ENCODE data around the gene ZNF138.

DNA sequence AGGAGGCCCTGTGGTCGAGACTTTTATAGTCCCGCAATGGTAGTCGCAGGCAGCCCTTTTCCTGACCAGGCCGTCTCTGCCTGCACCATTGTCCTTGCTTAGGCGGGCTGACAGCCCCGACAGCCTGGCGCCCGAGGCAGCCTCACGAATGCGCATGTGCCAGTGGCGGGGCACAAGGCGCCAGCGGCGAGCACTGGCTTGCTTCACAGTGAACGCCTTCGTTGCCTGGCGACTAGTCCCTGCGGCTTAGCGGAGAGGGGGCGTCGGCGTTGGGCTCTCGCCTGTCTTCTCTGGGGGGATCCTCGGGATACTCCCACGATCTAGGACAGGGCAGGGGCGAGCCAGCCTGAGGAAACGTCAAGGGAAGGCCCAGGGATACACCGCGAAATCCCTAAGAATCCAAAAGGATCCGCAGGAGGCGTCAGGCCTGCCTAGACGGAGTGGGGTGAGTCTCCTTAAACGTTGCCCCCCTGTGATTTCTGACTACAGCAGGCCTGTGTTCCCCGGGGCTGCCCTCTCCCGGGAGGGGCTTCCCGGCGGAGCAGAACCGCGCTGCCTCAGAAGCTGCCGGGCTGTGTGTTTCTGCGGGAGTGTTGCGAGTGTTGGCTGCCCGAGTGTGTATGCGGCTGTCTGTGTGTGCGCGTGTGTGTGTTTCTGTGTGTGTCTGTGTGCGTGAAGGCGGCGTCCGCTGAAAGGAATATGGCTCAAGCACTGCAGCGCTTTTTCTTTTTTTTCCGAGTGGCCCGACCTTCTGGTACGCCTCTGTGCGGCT lies 88.3 kb downstream of the ZNF138 start:
- no peak for TF ChIP-seq POLR2A (IDR thresholded peaks at IDR 0.05)
- TF ChIP-seq, protein P1, sequence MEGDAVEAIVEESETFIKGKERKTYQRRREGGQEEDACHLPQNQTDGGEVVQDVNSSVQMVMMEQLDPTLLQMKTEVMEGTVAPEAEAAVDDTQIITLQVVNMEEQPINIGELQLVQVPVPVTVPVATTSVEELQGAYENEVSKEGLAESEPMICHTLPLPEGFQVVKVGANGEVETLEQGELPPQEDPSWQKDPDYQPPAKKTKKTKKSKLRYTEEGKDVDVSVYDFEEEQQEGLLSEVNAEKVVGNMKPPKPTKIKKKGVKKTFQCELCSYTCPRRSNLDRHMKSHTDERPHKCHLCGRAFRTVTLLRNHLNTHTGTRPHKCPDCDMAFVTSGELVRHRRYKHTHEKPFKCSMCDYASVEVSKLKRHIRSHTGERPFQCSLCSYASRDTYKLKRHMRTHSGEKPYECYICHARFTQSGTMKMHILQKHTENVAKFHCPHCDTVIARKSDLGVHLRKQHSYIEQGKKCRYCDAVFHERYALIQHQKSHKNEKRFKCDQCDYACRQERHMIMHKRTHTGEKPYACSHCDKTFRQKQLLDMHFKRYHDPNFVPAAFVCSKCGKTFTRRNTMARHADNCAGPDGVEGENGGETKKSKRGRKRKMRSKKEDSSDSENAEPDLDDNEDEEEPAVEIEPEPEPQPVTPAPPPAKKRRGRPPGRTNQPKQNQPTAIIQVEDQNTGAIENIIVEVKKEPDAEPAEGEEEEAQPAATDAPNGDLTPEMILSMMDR (IDR thresholded peaks at IDR 0.05) = no peak
- peak; percentile 74 for TF ChIP-seq POLR2AphosphoS5 (IDR thresholded peaks at IDR 0.05)
